Tibial artery (tissue), 4 donors: ENCODE results near the gene TTLL5.

ENCODE experiments used
- DNase-seq, 2 donors: peaks; one replicate each; pipeline ENCODE4 v3.0.0-alpha.2; 2019
- H3K27ac ChIP-seq, 2 donors: fragments of 200-600 bp; sonication (generic) in 1 of 2; 1 replicate in 1 of 2; 2 replicates in 1 of 2; pipeline ENCODE4 v1.5.1; 2018 to 2019; ENCODE audit warnings: mild to moderate bottlenecking in 1 of 2
- H3K27me3 ChIP-seq, 2 donors: fragments of 200-600 bp; sonication (generic) in 1 of 2; one replicate each; pipeline versions ENCODE4 v1.5.1 to v1.6.0; 2016 to 2019
- H3K36me3 ChIP-seq, 3 donors: fragments of 200-600 bp; sonication (generic) in 2 of 3; one replicate each; pipeline ENCODE4 v1.5.1; 2016 to 2019; ENCODE audit warnings: mild to moderate bottlenecking in 2 of 3
- H3K4me1 ChIP-seq, 4 donors: fragments of 200-600 bp; sonication (generic) in 2 of 4; 1 replicate in 3 of 4; 2 replicates in 1 of 4; pipeline ENCODE4 v1.5.1; 2016 to 2019
- H3K4me3 ChIP-seq, 2 donors: fragments of 200-600 bp; sonication (generic) in 1 of 2; 1 replicate in 1 of 2; 2 replicates in 1 of 2; pipeline ENCODE4 v1.5.1; 2018 to 2019; ENCODE audit warnings: mild to moderate bottlenecking in 2 of 2
- H3K9me3 ChIP-seq, 3 donors: fragments of 200-600 bp; sonication (generic) in 1 of 3; one replicate each; pipeline ENCODE4 v1.5.1; 2016 to 2019
- CTCF ChIP-seq, 2 experiments: fragments of 200-600 bp in 1 of 2; fragments of 450-650 bp in 1 of 2; IDR thresholded peaks; one replicate each; pipeline ENCODE4 v1.5.1; 2017 to 2019; ENCODE audit warnings: antibody characterized with exemption in 2 of 2, mild to moderate bottlenecking in 1 of 2, moderate library complexity in 1 of 2
- intact Hi-C: fragments of 100-400 bp; cut with DNase I; formaldehyde crosslinking; loops from one replicate; pipeline ENCODE4 v1.15.0; 2023; ENCODE audit warnings: low total_unique reads

Gene TTLL5

GRCh38 chr14:75871181-75871880 lies 210.3 kb downstream of the TTLL5 start:
- Histone ChIP-seq H3K9me3 (no peaks in the 10 kb centered on the region), H3K4me1 (peaks cover 0 to 24% (median 13%) of the 10 kb centered on the region in 4 donors), H3K27me3 (no peaks in the 10 kb centered on the region), H3K4me3 (no peak overlapping the region), H3K36me3 (no peaks in the 10 kb centered on the region), H3K27ac (no peak overlapping the region)
- no peak for TF ChIP-seq CTCF (IDR thresholded peaks at IDR 0.05)
- DNase-seq = no peak
- intact Hi-C loops = no loop called here

DNA sequence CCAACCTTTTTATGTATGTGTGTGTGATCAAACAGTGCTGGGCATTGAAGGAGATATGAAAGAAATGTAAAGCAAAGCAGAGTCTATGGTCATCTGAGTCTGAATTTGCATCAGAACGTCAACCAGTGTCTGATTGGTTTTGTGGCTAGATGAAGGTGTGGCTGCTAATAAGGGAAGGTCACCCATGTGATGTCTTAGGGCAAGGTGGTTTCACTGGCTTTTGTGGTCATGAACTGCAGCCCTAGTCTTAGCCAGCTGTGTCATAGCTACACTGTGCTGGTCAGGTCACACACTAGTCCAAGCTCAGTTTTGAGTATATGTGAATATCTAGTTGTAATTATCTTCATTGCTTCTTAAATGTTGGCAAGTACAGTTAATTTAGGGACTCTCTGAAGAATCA lies 214.9 kb downstream of the TTLL5 start:
- H3K4me3 ChIP-seq = no peak overlapping the region
- H3K9me3 ChIP-seq = no peaks in the 10 kb centered on the region
- H3K36me3 ChIP-seq = no peaks in the 10 kb centered on the region
- TF ChIP-seq CTCF (IDR thresholded peaks at IDR 0.05) = no peak
- intact Hi-C loops = no loop called here
- H3K27me3 ChIP-seq = no peaks in the 10 kb centered on the region
- no peak for DNase-seq
- peaks cover 0 to 6% (median 0%) of the 10 kb centered on the region in 4 donors for H3K4me1 ChIP-seq
- no peak overlapping the region for H3K27ac ChIP-seq

DNA sequence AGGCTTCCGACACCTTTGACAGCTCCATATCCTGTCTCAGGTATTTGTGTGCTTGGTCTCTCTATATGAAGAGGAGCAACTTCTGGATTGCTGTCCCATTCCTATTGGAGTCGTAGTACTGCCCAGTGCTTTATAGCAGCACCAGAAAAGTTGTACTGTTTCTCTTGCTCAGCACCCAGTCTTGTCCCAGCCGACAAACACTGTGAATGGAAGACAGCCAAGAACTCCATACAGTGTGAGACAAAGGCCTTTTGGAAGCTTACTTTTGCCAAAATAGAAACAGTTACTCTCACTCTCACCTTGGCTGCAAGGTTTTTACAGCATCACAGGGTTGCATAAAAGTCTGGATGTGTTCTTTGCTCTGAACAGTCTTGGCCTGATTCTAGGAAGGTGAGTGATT lies 215.5 kb downstream of the TTLL5 start:
- no peak overlapping the region for H3K4me3 ChIP-seq
- no peak overlapping the region for H3K27ac ChIP-seq
- intact Hi-C loops = no loop called here
- no peak for TF ChIP-seq CTCF (IDR thresholded peaks at IDR 0.05)
- no peaks in the 10 kb centered on the region for H3K9me3 ChIP-seq
- no peaks in the 10 kb centered on the region for H3K27me3 ChIP-seq
- peaks cover 0 to 6% (median 0%) of the 10 kb centered on the region in 4 donors for H3K4me1 ChIP-seq
- no peak for DNase-seq
- no peaks in the 10 kb centered on the region for H3K36me3 ChIP-seq

DNA sequence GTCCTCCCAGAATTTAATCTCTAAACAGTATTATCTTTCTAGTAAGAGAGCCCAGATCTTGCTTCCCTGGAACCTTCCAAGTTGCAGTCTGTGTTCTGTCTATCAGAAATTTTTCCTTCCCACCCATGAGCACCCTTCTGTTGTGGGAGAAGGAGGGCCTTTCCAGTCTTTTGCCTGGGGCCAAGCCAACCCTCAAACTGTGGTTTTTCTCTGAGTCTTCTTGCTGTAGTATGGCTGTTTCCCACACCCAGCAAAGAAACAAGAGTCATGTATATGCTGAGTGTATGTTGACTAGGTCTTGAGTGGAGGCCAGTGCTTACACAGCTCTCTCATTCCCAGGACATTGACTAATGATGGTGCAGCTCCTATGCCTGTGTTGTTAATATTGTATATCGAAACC lies 216.2 kb downstream of the TTLL5 start:
- no peak for DNase-seq
- peaks cover 0 to 6% (median 0%) of the 10 kb centered on the region in 4 donors for H3K4me1 ChIP-seq
- intact Hi-C loops = no loop called here

DNA sequence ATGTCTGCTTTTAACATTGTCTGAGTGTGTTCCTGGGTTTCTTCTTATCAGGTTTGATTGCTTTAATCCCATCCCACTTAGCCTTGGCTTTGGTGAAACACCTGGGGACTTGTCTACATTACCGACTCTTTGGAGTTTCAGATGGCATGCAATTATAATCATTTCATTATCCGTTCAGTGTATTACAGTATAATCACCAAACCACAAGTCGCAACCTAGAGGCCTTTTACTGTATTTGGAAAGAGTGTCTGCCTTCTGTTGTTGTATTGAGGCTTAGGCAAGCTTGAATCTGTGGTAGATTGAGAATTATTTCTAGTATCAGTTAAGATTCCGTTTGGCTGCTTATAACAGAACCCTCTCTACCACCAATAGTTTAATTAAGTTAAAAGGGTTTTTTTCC lies 216.8 kb downstream of the TTLL5 start:
- H3K27me3 ChIP-seq = no peaks in the 10 kb centered on the region
- DNase-seq = no peak
- intact Hi-C loops = no loop called here
- H3K36me3 ChIP-seq = peaks cover 0 to 2% (median 0%) of the 10 kb centered on the region in 3 donors
- no peak overlapping the region for H3K27ac ChIP-seq
- H3K4me1 ChIP-seq = peaks cover 0 to 6% (median 0%) of the 10 kb centered on the region in 4 donors
- TF ChIP-seq CTCF (IDR thresholded peaks at IDR 0.05) = no peak
- H3K4me3 ChIP-seq = no peak overlapping the region
- no peaks in the 10 kb centered on the region for H3K9me3 ChIP-seq

More for the DNA sequence above, 216.2 kb downstream of the TTLL5 start:
- H3K27ac ChIP-seq = no peak overlapping the region
- no peak for TF ChIP-seq CTCF (IDR thresholded peaks at IDR 0.05)
- no peaks in the 10 kb centered on the region for H3K36me3 ChIP-seq
- no peaks in the 10 kb centered on the region for H3K27me3 ChIP-seq
- H3K4me3 ChIP-seq = no peak overlapping the region
- H3K9me3 ChIP-seq = no peaks in the 10 kb centered on the region
